Glomerular visceral epithelial cell (primary cell): ENCODE measurements around the gene NCBP2L.

Experiments used
- DNase-seq: peaks from one replicate; pipeline ENCODE4 v3.0.0-alpha.2; 2016; ENCODE audit errors: extremely low spot score

Gene NCBP2L

DNA sequence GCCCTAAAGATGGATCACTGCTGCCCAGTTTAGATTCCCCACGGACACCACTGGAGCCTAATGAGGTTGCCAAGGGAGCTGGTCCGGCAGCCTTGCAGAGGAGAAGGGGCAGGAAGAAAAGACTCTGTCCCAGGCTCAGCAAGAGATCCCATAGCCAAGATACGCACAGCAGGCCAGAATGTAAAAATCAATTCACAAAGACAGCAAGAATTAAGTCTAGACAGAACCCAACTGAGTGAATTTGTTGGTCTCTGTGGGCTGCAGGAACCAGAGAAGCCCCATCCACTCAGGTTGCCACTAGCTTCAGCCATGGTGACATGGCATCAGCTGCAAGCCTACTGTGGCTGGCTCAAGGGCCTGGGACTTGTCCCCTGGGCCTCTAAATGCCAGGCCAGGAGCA lies 24.8 kb upstream of the NCBP2L start:
- DNase-seq: no peak

DNA sequence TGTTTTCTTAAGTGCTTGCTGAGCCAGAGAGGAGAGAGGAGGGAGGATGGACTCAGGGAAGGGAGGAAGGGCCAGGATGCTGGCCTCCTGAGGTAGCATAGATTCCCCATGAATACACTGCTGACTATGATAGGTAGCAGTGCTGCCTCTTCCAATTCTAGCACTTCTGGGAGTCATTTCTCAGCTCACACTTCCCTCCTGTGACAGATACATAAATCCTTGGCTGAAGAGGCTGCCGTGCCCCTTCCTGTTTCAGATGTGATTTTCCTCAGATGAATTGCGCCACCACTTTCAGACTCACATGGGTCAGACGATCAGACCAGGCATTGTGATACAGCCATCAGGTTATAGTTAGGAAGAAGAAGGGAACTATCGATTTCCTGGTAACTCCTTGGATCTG lies 24.3 kb upstream of the NCBP2L start:
- DNase-seq: no peak

DNA sequence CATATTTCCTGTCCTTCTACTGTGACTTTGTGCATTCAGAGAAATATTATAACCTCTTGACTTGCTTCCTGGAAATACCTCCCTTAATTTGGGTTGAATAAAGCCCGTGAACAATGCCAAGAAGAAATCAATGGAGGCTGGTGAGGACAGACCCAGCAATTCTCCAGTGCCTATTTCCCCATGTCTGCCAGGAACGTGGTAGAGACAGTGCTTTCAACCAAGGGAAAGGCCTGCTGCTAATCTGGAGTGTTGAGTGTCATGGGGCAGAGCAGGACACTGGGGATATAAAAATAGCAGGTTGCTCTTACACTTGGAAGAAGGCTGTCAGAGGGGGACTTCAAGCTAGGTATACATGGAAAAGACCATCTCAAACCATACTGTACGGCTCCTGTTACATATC lies 21.8 kb upstream of the NCBP2L start:
- DNase-seq: no peak

DNA sequence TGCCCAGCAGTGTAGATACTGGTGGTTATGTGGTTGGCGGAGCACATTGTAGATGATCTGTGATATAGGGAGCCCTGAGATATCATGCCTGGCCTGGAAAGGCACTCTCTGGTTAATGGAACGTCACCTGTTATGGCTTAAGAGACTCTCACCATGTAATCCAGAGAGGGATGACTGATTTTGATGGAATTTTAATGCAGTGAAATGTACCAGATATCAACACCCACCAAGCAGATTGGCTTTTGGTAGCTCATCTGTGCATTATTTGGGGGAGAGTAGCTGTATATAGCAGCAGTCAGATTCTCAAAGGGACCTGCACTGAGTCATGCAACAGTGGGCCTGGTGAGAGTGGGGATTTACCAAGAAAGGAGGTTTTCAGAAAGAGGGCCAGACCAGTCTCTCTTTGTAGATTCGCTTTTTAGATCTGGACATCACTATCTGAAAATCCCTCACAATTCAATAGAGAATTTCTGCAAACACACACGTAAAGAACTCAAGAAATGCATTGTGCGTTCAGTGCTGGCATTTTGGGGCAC lies 19.2 kb upstream of the NCBP2L start:
- DNase-seq: no peak

DNA sequence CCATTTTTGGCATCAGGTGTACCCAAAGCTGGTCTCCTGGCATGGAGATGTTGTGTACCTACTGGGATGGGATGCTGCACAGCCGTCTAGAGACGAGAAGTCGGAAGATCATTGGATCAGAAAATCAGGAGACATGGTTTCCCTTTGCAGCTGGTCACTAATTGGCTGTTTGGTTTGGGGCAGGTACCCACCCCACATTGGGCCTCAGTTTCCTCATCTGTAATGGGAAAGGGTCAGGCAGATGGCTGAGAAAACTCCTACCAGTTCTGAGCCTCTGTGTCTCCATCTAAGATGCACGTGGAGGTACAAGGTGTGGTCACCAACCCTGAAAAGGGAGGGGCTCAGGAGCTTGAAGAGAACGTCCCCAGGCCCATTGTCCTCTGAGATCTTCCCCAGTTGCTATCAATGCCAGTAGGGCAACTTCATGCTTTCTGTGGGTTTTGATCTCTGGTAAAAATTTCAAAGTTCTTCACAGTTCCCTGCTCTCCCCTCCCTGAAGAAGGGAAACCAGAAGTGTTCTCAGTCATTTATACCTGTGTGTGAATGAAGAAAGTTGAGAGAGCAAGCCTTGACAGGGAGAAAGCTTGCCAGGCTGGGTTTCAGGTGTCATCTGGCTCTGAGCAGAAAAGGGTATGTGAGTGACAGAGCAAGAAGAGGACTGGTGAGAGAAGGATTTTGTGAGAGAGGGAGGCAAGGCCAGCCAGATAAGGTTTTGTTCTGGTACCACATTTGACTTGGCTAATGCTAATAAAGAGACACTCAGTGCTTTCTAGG lies 17.0 kb upstream of the NCBP2L start:
- DNase-seq: no peak

DNA sequence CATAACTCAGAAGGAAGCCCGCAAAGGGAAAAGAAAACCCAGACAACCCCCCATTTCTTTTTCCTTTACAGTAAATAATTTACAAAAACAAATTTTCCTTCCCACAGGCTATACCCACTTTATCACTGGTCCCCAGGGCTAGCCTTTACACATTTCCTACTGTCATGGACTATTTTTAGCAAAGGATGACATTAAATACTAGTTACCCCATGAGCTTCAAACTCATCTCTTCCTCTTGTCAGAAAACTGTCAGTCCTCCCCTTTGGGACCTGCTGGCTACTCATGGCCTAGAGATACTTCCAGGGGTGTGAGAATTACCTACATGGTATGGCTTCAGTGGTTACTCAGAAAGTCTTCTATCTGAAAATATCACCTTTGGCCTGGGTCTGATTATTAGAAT lies 13.9 kb upstream of the NCBP2L start:
- no peak for DNase-seq

DNA sequence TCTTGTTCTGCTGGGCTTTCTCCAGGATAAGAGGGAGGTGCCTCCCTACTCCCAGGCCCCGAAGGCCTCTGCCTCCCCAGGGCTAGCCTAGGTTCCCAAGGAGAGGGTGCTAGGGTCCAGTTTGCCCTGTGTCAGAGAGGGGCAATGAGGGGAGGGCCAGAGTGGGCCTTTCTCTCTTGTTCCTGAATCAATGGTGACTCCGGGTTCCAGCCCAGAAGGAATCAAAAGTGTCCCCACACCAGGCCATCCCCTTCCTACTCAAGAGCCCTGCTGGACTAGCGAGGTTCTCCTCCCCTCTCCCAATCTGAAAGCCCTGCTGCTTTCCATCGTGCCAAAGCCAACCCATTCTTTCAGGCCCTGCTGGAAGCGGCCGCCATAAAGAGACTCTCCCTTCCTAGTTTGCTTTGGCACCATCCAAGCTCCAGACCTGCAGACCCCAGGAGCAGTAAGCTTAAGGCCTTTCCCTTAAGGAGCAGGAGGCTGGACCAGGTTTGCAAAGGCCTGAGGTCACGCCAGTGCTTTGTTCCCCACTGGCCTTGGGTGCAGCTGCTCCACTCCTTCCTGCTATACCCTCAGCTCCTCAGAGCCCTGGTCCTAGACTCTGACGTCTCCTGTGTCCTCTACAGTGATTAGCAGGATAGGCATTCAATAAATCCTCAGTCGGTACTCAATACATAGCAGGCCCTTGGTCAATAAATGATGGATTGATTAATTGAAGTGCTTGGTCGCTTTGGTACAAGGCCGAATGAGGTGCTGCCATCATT lies 12.5 kb upstream of the NCBP2L start:
- no peak for DNase-seq

DNA sequence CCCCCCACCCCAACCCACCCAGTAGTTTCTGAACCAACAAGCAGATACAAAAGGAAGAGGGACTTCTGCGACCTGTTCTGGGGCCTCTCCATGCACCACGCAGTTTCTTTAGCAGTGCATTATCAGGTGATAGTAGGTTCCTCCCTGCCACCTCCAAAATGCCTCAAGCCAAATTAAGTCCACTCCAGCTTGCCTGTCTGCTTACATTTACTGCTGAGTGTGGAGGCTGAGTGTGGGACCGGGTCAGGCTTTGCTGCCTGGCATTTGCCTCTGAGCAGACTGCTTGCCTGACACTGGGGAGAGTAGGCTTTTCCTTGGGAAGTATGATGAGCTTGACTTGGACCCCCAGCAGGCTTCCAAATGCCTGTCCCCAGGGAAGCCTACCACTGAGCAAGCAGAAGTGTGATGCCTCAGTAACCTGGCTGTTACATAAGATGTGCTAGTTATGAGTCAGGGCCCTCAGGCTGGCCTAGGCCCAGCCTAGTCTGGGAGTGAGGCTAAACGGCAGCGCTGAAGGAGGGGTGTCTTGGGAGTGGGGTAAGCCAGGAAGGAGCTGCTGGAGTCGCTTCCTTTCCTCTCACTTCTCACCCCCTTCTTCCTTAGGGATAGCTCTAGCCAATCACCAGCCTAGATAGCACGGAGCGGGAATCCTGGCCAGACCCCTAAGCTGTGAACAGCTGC lies 10.9 kb upstream of the NCBP2L start:
- peak; percentile 54 for DNase-seq

DNA sequence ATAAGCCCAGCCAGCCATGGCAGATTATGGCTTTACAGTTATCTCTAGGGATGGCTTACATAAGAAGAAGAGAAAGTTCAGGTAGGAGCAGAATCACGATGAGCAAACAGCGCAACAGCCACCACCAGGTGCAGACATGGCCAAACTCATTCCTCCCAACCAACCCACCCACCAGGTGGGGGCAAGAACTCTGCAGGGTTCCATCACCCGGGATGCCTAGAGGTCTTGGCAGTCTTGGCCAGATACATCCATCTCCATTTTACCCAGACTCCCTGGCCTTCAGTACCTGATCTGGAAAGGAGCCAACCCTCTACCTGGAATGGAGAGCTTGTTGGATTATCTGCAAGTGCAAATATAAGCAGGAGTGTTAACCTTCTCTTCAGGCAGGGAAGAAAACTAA lies 9.5 kb upstream of the NCBP2L start:
- no peak for DNase-seq

DNA sequence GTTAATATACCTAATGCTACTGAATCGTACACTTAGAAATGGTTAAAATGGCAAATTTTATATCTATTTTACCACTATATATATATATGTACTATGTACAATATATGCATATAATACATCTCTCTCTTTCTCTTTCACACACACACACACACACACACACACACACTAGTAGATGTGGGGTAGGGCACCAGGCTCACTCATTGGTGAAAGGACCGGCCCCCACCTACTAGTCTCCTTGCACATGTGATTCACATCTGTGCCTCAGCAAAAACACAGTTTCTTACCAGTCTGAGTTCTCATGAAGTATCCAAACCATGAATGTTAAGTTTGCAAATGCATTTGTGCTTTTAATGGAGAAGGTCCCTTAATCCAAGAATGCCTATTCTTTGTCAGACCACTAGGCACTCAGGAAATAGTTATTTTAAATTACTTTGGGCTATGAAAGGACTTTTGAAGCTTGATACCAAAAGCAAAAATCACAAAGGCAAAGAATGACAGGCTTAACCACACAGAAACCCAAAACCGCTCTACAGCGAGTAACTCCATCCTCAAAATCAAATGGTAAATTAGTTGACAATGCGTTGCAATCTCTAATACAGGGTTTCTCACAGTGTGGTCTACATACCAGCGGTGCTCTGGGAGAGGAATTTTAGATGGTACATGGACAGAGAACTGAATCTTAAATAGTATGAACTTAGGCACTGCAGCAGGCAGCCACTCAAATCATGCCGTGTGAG lies 7.8 kb upstream of the NCBP2L start:
- no peak for DNase-seq

DNA sequence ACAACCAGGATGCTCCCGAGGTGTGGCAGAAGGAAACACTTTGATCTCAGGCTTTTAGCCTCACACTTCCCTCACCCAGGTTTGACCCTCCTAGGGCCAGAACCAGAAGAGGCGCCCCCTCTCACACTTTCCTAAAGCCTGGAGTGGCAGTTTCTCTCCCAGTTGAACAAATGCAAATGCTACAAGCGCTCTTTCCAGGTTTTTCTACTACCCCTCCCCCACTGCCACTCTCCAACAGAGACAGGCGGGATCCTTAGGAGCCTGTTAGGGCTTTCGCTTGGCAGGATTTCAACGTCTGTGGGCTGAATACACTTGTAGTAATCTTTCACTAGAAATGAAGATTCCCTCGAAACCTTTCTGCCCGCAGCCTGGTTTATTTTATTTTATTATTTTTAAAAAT lies 4.3 kb upstream of the NCBP2L start:
- DNase-seq: no peak

DNA sequence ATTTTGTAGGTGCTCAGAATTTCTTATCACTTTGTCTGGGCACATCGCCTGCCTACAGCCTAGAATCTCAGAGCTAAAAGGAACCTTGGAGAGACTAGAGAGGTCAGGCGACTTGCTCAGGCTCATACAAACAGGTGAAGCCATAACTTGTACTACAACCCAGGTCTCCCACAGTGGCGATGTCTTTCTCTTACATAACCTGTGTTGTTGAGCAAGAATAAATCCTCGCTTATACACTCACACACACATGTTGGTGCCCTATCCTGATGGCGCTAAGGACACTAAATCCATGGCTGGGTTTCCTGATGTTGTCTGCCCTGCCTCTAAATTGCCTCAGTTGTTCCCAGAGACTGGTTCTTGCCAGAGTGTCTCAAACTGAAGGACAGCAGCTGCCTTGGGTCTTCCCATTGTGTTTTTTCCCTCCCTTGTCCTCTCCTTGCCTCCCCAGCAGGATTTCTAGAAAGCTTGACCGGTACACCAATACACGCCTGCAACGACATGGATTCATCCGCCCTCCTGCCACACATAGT lies 3.6 kb upstream of the NCBP2L start:
- DNase-seq: no peak

DNA sequence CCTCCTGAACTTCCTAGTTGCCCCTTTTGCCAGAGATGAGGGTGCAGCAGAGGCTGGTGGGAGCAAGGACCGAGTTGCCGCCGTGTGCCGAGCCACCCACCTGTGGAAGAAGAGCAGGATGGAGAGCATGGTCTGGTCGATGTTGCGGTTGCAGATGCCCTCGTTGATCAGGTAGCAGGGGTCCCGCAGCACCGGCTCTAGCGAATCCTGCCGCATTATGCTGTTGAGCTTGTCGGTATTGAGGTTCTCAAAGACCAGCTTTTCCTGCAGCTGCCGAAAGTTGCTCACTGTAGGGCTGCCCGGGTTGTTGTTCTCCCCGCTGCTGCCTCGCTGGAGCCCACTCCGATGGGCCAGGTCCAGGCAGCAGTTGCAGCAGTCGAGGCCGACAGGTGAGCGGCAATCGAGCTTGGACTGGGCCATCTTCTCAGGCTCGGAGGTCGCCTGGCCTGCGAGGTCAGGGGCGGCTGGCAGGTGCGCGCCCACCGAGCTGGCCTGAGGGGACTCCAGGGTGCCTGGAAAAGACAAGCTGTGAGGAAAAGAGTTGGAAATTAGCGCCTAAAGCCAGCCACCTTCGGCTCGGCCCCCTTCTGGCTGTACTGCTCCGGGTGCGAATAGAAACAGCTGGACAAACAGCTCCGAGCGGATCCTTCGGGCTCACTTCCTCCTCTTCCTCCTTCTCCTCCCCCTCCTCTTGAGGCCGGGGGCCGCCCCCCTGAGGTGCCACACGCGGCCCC lies 2.4 kb upstream of the NCBP2L start:
- no peak for DNase-seq

DNA sequence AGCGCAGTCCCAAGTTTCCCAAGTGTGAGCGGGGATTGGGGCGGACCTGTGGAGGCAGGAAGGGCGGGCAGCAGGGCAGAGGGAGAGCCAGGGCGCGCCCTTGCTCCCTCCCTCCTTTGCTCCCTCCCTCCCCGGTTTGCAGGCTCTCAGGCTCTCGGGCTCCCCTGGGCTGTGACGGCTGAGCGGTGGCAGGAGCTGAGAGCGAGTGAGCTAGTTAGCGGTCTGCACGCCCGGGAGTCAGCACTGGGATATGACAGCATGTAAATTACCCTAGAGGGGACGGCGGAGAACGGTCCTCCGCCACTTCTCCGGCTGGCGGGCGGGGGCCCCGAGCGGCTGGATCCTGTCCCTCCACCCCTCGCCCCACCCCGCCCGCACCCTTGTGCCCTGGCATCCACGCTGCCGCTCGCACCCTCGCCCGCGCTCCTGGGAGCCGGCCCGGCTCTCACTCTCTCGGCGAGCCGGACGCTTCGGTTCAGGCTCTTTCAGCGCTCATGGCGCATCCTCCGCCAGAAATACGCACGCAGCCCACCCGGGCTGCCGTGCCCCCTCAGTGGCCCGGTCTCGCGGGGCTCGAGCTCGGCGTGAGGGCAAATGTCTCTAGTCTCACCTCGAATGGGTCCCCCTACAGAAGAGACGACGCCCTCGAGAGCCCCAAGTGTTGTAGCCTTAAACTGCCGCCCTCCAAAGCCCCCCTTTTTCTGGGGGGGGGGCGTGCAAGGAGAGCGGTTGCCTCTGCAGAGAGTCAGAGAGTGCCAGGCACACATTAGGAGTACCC lies 1.6 kb upstream of the NCBP2L start, which contains the start of gene TSC22D3:
Gene TSC22D3 (minus strand): TSS at position 54 of the 778 bp plus-strand sequence. CDS start 368 bp downstream, outside the sequence.
- peak; percentile 83 for DNase-seq

DNA sequence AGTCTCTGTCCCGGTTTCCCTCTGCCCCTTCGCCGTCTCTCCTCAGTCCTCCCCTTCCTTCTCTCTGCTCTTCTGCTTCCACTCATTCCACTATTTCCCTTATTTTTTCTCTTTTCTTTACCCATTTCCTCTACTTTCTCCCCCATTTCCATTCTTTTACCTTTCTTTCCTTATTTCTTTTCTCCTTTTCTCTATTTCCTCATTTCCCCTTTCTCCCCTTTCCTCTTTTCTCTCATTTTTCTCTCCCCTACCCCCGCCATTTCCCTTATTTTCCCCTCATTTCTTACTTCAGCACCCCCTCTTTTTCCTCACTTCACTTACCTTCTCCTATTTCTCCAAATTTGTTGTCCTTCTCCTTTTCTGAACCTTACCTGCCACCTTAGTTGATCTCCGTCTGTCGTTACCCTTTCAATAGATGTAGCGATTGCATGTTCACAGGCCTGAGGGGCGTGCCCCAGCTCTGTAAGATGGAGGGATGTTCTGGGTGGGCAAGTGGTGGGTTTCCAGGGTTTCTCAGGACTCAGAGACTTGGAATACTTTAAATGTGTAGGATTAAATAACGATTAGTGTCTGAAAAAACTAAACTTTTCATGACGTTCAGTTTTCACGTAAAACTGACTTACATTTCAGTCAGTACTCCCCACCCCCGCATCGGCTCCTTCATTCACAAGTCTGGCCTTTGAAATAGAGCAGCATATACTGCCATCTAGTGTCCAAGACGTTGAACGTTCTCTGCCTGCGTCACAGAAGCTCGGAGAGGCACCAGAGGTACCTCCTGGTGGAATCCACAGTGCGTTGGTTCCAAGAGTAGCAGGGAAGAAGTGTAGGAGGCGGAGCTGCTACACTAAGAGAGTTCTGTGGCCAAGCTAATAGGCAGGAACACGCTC lies 641 bp upstream of the NCBP2L start:
- peak; percentile 81 for DNase-seq

DNA sequence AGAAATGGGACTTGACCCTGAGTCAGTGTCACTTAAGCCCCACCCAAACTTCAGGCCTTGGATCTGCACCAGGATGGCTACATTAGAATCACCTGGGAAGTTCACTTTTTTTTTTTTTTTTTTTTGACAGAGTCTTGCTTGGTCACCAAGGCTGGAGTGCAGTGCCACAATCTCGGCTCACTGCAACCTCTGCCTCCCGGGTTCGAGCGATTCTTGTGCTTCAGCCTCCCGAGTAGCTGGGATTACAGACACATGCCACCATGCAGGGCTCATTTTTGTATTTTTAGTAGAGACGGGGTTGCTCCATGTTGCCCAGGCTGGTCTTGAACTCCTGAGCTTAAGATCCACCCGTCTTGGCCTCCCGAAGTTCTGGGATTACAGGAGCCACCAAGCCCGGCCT lies 3.0 kb downstream of the NCBP2L start:
- DNase-seq: no peak

DNA sequence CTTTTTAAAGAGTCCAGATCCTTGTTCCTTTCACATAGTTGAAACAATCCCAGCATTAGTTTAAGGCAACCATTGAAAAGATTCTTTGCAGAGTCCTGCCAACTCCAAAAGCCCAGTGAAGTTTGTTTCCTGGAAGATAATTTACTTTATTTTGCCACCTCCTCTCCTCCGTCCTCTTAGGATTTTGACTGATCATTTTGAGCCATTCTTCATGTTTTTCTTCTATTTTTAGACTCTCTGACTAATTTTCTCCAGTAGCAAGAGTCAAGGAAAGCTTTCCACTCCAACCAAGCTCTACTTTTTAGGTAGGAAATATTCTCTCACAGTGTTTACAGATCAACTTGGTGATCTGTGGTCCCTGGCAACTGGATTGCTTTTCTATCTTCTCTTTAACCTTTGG lies 10.3 kb downstream of the NCBP2L start:
- no peak for DNase-seq

DNA sequence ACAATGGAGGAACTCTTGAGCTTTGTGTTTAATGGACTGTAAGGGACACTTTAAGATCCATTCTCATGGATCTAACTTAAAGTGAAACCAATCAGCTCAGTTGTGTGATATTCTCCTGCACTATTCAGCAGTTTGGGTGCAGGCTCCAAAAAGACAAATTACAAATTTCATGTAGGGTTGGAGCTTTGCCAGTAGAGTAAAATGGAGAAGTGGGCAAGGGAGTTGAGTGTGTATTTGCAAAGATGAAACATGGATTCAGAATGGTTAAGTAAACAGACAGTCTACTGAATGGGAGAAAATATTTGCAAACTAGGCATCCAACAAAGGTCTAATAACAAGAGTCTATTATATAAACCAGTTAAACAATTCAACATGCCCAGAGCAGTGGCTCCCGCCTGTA lies 26.9 kb downstream of the NCBP2L start:
- no peak for DNase-seq

DNA sequence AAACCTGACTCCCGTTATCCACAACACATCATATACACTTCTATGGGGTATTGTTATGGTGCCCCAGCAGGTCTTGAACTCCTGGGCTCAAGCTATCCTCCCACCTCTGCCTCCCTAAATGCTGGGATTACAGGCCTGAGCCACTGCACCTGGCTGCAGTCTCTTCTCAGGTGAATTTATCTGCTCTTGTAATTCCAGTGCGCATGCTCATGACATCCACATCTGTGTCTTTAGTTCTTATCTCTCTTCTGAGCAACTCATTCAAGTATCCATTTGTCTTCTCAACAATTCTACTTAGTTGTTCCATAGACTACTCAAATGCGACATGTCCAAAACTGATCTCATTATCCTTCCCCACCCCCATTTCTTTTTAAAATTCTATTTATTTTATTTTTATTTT lies 27.6 kb downstream of the NCBP2L start:
- no peak for DNase-seq
